GM23338 (cell line): Measurements from ENCODE around the gene PCNT. TPM values are rescaled to one million over a fixed set of nuclear protein-coding genes. Genes with fewer than 3 reads are reported as not detected.
A peak's percentile ranks its signal among the peaks of the same experiment; 100 is the strongest.

Source experiments
- ATAC-seq: fragments of 200-7000 bp; cut with Tn5 transposase; 3 replicates; pipeline ENCODE4 v1.9.1; 2020
- DNase-seq: peaks from one replicate; pipeline ENCODE4 v3.0.0-alpha.2; 2015; ENCODE audit warnings: low spot score
- H2AFZ ChIP-seq: fragments of 200-600 bp; sonication (generic); 2 replicates; pipeline ENCODE4 v1.8.0; 2016; ENCODE audit warnings: antibody characterized with exemption, mild to moderate bottlenecking, moderate library complexity
- H3F3A ChIP-seq: fragments of 200-600 bp; sonication (generic); replicated peaks from 2 replicates; pipeline ENCODE4 v1.8.0; 2017; ENCODE audit warnings: antibody characterized with exemption, mixed run types, low read depth
- H3K27ac ChIP-seq: fragments of 200-600 bp; sonication (generic); 2 replicates; pipeline ENCODE4 v1.6.1; 2016; ENCODE audit warnings: low read depth
- H3K27me3 ChIP-seq: fragments of 200-600 bp; sonication (generic); 2 replicates; pipeline ENCODE4 v1.8.0; 2016; ENCODE audit warnings: mild to moderate bottlenecking, mixed run types, moderate library complexity; ENCODE audit not compliant: insufficient read depth
- H3K36me3 ChIP-seq: fragments of 200-600 bp; sonication (generic); 2 replicates; pipeline ENCODE4 v1.8.0; 2016; ENCODE audit warnings: mild to moderate bottlenecking; ENCODE audit not compliant: insufficient read depth
- H3K4me1 ChIP-seq: fragments of 200-600 bp; sonication (generic); 2 replicates; pipeline ENCODE4 v1.8.0; 2016; ENCODE audit warnings: mild to moderate bottlenecking, moderate library complexity; ENCODE audit not compliant: insufficient read depth
- H3K4me2 ChIP-seq: fragments of 200-600 bp; sonication (generic); 2 replicates; pipeline ENCODE4 v1.7.1; 2017; ENCODE audit warnings: mixed run types
- H3K4me3 ChIP-seq: fragments of 200-600 bp; sonication (generic); 2 replicates; pipeline ENCODE4 v1.6.1; 2016; ENCODE audit warnings: mixed run types
- H3K79me2 ChIP-seq: fragments of 200-600 bp; sonication (generic); replicated peaks from 2 replicates; pipeline ENCODE4 v1.8.0; 2017; ENCODE audit warnings: mild to moderate bottlenecking; ENCODE audit not compliant: insufficient read depth
- H3K9me2 ChIP-seq: fragments of 200-600 bp; sonication (generic); 2 replicates; pipeline ENCODE4 v1.8.0; 2017; ENCODE audit not compliant: insufficient read depth
- H4K20me1 ChIP-seq: fragments of 200-600 bp; sonication (generic); replicated peaks from 2 replicates; pipeline ENCODE4 v1.8.0; 2017; ENCODE audit warnings: mild to moderate bottlenecking; ENCODE audit not compliant: insufficient read depth
- H3K27ac Mint-ChIP-seq: 2 replicates; pipeline ENCODE4 v1.8.0; 2020; ENCODE audit warnings: inconsistent platforms, mild to moderate bottlenecking, moderate library complexity, mixed read lengths
- H3K27me3 Mint-ChIP-seq: 3 replicates; pipeline ENCODE4 v1.8.0; 2022; ENCODE audit warnings: low read depth, mild to moderate bottlenecking, moderate library complexity, mixed read lengths, inconsistent platforms; ENCODE audit not compliant: insufficient read depth, poor library complexity
- H3K36me3 Mint-ChIP-seq: 3 replicates; pipeline ENCODE4 v1.8.0; 2021; ENCODE audit warnings: low read depth, mild to moderate bottlenecking, inconsistent platforms, moderate library complexity, mixed read lengths
- H3K4me1 Mint-ChIP-seq: 3 replicates; pipeline ENCODE4 v1.8.0; 2020; ENCODE audit warnings: mild to moderate bottlenecking, inconsistent platforms, mixed read lengths
- H3K4me3 Mint-ChIP-seq: 3 replicates; pipeline ENCODE4 v1.8.0; 2021; ENCODE audit warnings: moderate library complexity, mild to moderate bottlenecking, inconsistent platforms, mixed read lengths
- H3K9me3 Mint-ChIP-seq: 3 replicates; pipeline ENCODE4 v1.8.0; 2020; ENCODE audit warnings: moderate library complexity, mild to moderate bottlenecking, inconsistent platforms, mixed read lengths
- CREB1 ChIP-seq: fragments of 250-450 bp; sonication (Bioruptor Pico); IDR thresholded peaks from 2 replicates; pipeline ENCODE4 v1.5.0; 2020; ENCODE audit warnings: low read depth, mild to moderate bottlenecking, moderate library complexity
- EZH2 ChIP-seq: fragments of 200-600 bp; sonication (generic); IDR thresholded peaks from one replicate; pipeline ENCODE4 v1.8.0; 2017; ENCODE audit warnings: antibody characterized with exemption, mild to moderate bottlenecking, low read depth; ENCODE audit not compliant: unreplicated experiment
- EZH2phosphoT487 ChIP-seq: fragments of 200-600 bp; sonication (generic); IDR thresholded peaks from one replicate; pipeline ENCODE4 v1.8.1; 2018; ENCODE audit warnings: antibody characterized with exemption; ENCODE audit not compliant: unreplicated experiment
- JUNB ChIP-seq: IDR thresholded peaks from one replicate; pipeline ENCODE4 v1.6.1; 2016; ENCODE audit warnings: antibody characterized with exemption; ENCODE audit not compliant: unreplicated experiment
- POLR2AphosphoS5 ChIP-seq: IDR thresholded peaks from 2 replicates; pipeline ENCODE4 v1.6.1; 2016; ENCODE audit warnings: antibody characterized with exemption, low read depth
- STAT1 ChIP-seq: IDR thresholded peaks from one replicate; pipeline ENCODE4 v1.6.1; 2016; ENCODE audit warnings: antibody characterized with exemption; ENCODE audit not compliant: unreplicated experiment
- ZNF114 ChIP-seq: fragments of 250-450 bp; sonication (Bioruptor Pico); IDR thresholded peaks from 2 replicates; pipeline ENCODE4 v1.5.0; 2020; ENCODE audit warnings: mild to moderate bottlenecking, moderate library complexity
- polyA plus RNA-seq: library from polyadenylated mRNA; unstranded; fragments of >200 nt; fragmentation: Nextera tagmentation; extraction: Ambion mirVana; gene quantifications from 2 replicates; pipeline ENCODE4 v1.2.1, GENCODE V29; 2016
- total RNA-seq: library from RNA; depleted of rRNA; stranded (reverse); fragments of >200 nt; shearing (Covaris generic); gene quantifications from 2 replicates; pipeline ENCODE4 v1.2.3, GENCODE V29; 2014
- TF ChIP-seq, protein P1 (sequence below): IDR thresholded peaks from 2 replicates; pipeline ENCODE4 v1.6.1; 2016; ENCODE audit warnings: antibody characterized with exemption
- TF ChIP-seq, protein P2 (sequence below): fragments of 250-450 bp; sonication (Bioruptor Pico); IDR thresholded peaks from 2 replicates; pipeline ENCODE4 v1.5.0; 2020; ENCODE audit warnings: mild to moderate bottlenecking, moderate library complexity
- TF ChIP-seq, protein P3 (sequence below): IDR thresholded peaks from one replicate; pipeline ENCODE4 v1.6.1; 2018; ENCODE audit warnings: antibody characterized with exemption; ENCODE audit not compliant: unreplicated experiment

PCNT gene
- total and polyA plus RNA-seq, 2 experiments from 2014 or later: 39.6 to 46.1 TPM

DNA sequence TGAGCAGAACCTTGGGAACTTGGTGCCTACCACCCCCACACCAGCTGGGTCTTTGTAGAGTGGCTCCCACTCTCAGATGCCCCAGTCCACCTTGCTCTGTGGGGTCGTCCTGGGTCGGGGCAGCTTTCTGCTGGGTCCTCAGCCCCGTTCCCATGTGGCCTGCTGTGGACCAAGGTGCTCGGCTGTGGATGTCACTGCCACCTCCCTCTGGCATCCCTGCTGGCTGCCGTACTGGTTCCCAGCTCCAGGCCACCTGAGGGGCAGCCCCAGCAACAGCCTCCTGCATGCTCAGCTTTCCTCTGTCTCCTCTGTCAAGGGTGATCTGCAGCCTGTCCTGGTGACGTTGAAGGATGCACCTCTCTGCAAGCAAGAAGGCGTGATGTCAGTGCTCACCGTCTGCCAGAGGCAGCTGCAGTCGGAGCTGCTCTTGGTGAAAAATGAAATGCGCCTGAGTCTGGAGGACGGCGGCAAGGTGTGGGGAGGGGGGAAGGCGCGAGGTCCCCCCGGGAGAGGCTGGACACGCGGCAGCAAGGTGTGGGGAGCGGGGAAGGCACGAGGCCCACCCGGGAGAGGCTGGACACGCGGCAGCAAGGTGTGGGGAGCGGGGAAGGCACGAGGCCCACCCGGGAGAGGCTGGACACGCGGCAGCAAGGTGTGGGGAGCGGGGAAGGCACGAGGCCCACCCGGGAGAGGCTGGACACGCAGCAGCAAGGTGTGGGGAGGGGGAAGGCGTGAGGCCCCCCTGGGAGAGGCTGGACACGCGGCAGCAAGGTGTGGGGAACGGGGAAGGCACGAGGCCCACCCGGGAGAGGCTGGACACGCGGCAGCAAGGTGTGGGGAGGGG is 88.8 kb downstream of the PCNT start:
- ATAC-seq (no peak), DNase-seq (no peak)
- H3K27me3 Mint-ChIP-seq: peaks cover 11% of the 10 kb centered on the region
- H3K27ac ChIP-seq: peak overlapping the region; percentile 26; the same call in 1 of the 2 replicates
- H3K4me3 Mint-ChIP-seq: no peak overlapping the region
- no peak overlapping the region for H2AFZ ChIP-seq
- H3K79me2 ChIP-seq: no peaks in the 10 kb centered on the region
- H3K4me1 ChIP-seq: no peaks in the 10 kb centered on the region
- H3F3A ChIP-seq: no peaks in the 10 kb centered on the region; the same call in 1 of the 2 replicates
- no peaks in the 10 kb centered on the region for H3K27me3 ChIP-seq
- no peaks in the 10 kb centered on the region for H3K9me3 Mint-ChIP-seq
- no peaks in the 10 kb centered on the region for H3K9me2 ChIP-seq
- TF ChIP-seq, protein P1, sequence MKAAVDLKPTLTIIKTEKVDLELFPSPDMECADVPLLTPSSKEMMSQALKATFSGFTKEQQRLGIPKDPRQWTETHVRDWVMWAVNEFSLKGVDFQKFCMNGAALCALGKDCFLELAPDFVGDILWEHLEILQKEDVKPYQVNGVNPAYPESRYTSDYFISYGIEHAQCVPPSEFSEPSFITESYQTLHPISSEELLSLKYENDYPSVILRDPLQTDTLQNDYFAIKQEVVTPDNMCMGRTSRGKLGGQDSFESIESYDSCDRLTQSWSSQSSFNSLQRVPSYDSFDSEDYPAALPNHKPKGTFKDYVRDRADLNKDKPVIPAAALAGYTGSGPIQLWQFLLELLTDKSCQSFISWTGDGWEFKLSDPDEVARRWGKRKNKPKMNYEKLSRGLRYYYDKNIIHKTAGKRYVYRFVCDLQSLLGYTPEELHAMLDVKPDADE: no peak
- TF ChIP-seq JUNB: no peak
- H3K36me3 ChIP-seq: no peaks in the 10 kb centered on the region; the same call in 1 of the 2 replicates
- H3K4me2 ChIP-seq: no peak overlapping the region
- peaks cover 26% of the 10 kb centered on the region for H3K36me3 Mint-ChIP-seq
- H3K4me1 Mint-ChIP-seq: peaks cover 28% of the 10 kb centered on the region
- peak overlapping the region; percentile 91 for H3K27ac Mint-ChIP-seq
- H4K20me1 ChIP-seq: no peaks in the 10 kb centered on the region
- no peak overlapping the region for H3K4me3 ChIP-seq

DNA sequence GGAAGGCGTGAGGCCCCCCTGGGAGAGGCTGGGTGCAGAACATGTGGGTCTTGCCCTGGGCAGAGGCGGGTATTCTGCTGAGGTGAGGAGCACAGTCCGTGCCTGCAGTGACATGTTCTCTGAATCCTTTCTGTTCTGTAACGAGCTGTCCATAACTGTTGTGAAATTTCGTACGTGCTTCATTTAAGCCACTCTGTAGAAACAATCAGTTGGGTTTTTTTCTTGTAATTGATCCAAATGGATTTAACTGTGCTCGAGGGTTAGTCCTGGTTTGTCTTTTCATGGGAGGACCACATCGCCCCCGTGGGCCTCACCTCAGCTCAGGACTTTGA is 89.4 kb downstream of the PCNT start:
- H3K36me3 ChIP-seq: no peaks in the 10 kb centered on the region; the same call in 1 of the 2 replicates
- H4K20me1 ChIP-seq: no peaks in the 10 kb centered on the region
- no peak overlapping the region for H3K4me2 ChIP-seq
- H3K27me3 ChIP-seq: no peaks in the 10 kb centered on the region
- no peaks in the 10 kb centered on the region for H3K9me2 ChIP-seq
- H3K27ac Mint-ChIP-seq: peak overlapping the region; percentile 52; the same call in 1 of the 2 replicates
- no peak overlapping the region for H3K27ac ChIP-seq
- H2AFZ ChIP-seq: no peak overlapping the region
- H3K4me1 ChIP-seq: no peaks in the 10 kb centered on the region
- H3F3A ChIP-seq: no peaks in the 10 kb centered on the region; the same call in 1 of the 2 replicates
- DNase-seq (no peak), ATAC-seq (no peak)
- peaks cover 32% of the 10 kb centered on the region for H3K36me3 Mint-ChIP-seq
- H3K9me3 Mint-ChIP-seq: no peaks in the 10 kb centered on the region
- H3K79me2 ChIP-seq: no peaks in the 10 kb centered on the region
- H3K27me3 Mint-ChIP-seq: peaks cover 11% of the 10 kb centered on the region
- peaks cover 28% of the 10 kb centered on the region for H3K4me1 Mint-ChIP-seq
- no peak overlapping the region for H3K4me3 ChIP-seq
- no peak overlapping the region for H3K4me3 Mint-ChIP-seq
- TF ChIP-seq, protein P2, sequence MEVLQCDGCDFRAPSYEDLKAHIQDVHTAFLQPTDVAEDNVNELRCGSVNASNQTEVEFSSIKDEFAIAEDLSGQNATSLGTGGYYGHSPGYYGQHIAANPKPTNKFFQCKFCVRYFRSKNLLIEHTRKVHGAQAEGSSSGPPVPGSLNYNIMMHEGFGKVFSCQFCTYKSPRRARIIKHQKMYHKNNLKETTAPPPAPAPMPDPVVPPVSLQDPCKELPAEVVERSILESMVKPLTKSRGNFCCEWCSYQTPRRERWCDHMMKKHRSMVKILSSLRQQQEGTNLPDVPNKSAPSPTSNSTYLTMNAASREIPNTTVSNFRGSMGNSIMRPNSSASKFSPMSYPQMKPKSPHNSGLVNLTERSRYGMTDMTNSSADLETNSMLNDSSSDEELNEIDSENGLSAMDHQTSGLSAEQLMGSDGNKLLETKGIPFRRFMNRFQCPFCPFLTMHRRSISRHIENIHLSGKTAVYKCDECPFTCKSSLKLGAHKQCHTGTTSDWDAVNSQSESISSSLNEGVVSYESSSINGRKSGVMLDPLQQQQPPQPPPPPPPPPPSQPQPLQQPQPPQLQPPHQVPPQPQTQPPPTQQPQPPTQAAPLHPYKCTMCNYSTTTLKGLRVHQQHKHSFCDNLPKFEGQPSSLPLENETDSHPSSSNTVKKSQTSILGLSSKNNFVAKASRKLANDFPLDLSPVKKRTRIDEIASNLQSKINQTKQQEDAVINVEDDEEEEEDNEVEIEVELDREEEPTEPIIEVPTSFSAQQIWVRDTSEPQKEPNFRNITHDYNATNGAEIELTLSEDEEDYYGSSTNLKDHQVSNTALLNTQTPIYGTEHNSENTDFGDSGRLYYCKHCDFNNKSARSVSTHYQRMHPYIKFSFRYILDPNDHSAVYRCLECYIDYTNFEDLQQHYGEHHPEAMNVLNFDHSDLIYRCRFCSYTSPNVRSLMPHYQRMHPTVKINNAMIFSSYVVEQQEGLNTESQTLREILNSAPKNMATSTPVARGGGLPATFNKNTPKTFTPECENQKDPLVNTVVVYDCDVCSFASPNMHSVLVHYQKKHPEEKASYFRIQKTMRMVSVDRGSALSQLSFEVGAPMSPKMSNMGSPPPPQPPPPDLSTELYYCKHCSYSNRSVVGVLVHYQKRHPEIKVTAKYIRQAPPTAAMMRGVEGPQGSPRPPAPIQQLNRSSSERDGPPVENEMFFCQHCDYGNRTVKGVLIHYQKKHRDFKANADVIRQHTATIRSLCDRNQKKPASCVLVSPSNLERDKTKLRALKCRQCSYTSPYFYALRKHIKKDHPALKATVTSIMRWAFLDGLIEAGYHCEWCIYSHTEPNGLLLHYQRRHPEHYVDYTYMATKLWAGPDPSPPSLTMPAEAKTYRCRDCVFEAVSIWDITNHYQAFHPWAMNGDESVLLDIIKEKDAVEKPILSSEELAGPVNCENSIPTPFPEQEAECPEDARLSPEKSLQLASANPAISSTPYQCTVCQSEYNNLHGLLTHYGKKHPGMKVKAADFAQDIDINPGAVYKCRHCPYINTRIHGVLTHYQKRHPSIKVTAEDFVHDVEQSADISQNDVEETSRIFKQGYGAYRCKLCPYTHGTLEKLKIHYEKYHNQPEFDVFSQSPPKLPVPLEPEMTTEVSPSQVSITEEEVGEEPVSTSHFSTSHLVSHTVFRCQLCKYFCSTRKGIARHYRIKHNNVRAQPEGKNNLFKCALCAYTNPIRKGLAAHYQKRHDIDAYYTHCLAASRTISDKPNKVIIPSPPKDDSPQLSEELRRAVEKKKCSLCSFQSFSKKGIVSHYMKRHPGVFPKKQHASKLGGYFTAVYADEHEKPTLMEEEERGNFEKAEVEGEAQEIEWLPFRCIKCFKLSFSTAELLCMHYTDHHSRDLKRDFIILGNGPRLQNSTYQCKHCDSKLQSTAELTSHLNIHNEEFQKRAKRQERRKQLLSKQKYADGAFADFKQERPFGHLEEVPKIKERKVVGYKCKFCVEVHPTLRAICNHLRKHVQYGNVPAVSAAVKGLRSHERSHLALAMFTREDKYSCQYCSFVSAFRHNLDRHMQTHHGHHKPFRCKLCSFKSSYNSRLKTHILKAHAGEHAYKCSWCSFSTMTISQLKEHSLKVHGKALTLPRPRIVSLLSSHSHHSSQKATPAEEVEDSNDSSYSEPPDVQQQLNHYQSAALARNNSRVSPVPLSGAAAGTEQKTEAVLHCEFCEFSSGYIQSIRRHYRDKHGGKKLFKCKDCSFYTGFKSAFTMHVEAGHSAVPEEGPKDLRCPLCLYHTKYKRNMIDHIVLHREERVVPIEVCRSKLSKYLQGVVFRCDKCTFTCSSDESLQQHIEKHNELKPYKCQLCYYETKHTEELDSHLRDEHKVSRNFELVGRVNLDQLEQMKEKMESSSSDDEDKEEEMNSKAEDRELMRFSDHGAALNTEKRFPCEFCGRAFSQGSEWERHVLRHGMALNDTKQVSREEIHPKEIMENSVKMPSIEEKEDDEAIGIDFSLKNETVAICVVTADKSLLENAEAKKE (CRISPR knock-in tag): no peak
- TF ChIP-seq JUNB (no peak), POLR2AphosphoS5 (no peak), EZH2 (no peak), STAT1 (no peak), ZNF114 (CRISPR knock-in tag) (no peak), EZH2phosphoT487 (no peak), CREB1 (CRISPR knock-in tag) (no peak)
- TF ChIP-seq, protein P3, sequence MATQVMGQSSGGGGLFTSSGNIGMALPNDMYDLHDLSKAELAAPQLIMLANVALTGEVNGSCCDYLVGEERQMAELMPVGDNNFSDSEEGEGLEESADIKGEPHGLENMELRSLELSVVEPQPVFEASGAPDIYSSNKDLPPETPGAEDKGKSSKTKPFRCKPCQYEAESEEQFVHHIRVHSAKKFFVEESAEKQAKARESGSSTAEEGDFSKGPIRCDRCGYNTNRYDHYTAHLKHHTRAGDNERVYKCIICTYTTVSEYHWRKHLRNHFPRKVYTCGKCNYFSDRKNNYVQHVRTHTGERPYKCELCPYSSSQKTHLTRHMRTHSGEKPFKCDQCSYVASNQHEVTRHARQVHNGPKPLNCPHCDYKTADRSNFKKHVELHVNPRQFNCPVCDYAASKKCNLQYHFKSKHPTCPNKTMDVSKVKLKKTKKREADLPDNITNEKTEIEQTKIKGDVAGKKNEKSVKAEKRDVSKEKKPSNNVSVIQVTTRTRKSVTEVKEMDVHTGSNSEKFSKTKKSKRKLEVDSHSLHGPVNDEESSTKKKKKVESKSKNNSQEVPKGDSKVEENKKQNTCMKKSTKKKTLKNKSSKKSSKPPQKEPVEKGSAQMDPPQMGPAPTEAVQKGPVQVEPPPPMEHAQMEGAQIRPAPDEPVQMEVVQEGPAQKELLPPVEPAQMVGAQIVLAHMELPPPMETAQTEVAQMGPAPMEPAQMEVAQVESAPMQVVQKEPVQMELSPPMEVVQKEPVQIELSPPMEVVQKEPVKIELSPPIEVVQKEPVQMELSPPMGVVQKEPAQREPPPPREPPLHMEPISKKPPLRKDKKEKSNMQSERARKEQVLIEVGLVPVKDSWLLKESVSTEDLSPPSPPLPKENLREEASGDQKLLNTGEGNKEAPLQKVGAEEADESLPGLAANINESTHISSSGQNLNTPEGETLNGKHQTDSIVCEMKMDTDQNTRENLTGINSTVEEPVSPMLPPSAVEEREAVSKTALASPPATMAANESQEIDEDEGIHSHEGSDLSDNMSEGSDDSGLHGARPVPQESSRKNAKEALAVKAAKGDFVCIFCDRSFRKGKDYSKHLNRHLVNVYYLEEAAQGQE: no peak
